HG03139 (cell line): ENCODE results near the gene CD8A.

ENCODE experiments used
- ATAC-seq: cut with Tn5 transposase; IDR thresholded peaks from one replicate; pipeline ENCODE4 v1.9.1; 2021; ENCODE audit not compliant: unreplicated experiment

CD8A gene

GRCh38 chr2:86809481-86810121 lies 18.9 kb upstream of the CD8A start:
- ATAC-seq: no peak

DNA sequence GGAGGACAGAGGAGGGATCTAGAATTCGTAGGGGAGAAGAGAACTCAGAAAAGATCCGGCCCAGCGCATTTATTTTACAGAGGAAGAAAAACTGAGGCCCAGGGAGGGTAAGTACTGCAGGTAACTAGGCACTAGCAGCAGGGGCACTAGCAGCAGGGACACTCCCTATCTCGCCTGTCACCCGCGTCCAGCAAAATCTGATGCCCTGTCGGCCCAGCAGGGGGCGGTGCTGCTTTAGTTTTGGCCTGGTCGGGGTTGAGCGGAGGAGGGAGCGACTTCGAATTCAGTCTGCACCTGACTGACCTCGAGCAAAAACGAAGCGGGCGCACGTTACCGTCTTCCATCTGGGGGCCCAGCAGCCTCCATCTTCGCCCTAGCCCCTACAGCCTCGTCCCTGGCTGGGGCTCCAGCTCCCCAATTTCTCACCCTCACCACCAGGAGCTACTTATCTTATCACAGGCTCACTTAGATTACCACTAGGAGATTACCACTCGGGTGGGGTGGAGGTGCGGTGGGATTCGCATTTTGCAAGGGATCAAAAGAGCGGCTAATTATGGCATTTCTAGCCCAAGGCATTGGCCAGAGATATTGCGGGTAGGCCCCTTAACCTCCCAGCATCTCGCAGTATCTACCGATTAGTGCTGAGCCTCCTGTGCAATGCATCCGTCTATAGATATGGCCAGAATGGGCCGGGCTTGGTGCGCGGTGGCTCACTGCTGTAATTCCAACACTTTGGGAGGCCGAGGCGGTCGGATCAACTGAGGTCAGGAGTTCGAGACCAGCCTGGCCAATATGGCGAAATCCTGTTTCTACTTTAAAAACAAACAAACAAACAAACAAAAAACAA lies 17.8 kb upstream of the CD8A start:
- ATAC-seq: peak; percentile 84

DNA sequence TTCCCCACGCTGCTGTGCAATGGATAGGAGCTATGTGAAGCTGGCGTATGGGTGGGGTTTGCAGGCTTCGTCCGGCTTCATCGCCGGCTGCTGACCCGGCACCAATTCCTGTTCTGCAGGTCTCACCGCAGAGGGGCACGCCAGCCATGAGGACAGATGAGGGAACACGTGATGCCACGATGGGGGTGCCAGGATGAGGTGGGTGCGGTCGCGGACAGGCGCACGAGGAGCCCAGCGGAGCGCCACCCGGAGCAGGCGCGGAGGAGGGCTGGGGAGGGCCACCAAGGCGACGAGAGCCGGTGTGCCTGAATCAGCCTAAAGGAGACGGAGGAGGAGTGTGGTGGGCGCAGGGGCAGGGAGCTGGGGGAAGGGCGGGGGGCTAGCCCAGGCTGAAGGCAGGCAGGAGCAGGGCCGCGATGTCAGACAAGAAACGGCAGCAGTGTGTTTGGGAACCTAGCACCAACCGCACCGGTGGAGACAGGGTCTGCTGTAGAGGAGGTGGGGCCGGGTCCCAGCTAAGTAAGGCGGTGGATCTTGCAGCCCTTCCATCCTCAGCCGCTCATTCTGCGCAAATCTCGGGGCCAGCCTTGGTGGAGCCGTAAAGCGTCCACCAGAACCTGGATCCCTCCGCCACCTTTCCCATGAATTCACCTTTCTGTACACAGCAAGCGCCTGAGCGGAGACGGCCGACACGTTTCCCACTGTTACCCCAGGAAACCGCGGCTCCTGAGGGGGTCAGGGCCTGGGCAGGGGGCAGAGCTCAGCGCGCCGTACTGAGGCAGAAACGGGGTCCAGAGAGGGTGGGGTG lies 17.0 kb upstream of the CD8A start:
- no peak for ATAC-seq

DNA sequence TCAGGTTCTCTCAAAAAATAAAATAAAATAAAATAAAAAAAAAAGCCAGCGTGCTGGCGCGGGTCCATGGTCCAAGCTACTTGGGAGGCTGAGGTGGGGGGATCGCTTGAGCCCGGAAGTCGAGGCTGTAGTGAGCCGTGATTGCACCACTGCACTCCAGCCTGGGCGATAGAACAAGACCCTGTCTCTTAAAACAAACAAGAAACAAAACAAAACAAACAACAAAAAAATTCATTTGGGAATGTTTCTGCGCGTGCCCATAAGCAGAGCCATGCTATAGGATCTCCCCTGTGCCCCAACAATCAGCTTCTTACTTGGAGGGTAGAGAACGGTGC lies 16.4 kb upstream of the CD8A start:
- no peak for ATAC-seq

- no peak for ATAC-seq
Observed at GRCh38 chr2:86806059-86806857, 15.5 kb upstream of the CD8A start.

DNA sequence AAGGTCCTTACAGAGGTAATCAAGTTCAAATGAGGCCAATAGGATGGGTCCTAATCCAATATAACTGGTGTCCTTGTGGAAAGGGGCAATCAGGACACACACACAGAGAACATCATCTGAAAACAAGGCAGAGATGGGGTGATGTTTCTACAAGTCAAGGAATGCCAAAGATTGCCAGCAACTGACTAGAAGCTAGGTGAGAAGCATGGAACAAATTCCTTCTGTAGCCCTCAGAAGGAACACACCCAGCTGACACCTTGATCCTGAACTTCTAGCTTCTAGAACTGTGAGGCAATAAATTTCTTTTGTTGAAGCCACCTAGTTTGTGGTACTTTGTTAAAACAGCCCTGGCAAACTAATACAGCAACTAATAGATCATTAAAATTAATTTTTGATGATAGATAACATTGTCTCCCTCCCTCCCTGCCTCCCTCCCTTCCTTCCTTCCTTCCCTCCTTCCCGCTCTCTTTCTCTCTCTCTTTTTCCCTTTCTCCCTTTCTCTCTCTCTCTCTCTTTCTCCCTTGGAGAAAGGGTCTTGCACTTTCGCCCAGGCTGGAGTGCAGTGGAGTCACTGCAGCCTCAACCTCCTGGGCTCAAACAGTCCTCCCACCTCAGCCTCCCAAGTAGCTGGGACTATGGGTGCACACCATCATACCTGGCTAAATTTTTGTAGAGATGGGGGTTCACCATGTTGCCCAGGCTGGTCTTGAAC lies 10.3 kb upstream of the CD8A start:
- ATAC-seq: no peak

DNA sequence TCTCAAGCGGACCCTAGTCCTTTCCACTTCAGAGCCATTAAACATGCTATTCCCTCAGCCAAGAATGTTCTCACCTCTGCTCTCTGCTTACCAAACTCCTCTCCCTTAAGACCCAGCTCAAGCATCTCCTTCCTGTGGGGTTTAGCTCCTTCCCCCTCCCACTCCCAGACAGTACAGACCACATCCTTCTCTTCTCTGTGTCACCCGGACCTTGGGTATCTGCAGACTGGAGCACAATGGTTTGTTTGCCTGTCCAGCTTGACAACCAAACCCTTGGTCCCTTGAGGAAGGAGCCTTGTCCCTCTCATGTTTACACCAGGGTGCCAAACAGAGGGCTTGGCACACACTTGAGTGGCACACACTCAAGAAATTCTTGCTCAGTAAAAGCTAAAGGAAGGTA lies 4.1 kb upstream of the CD8A start:
- no peak for ATAC-seq

GRCh38 chr2:86793752-86794151 lies 3.0 kb upstream of the CD8A start:
- no peak for ATAC-seq

GRCh38 chr2:86791573-86791972 lies 860 bp upstream of the CD8A start:
- ATAC-seq: no peak

- no peak for ATAC-seq
Observed at GRCh38 chr2:86790134-86790675, 508 bp downstream of the CD8A start.

DNA sequence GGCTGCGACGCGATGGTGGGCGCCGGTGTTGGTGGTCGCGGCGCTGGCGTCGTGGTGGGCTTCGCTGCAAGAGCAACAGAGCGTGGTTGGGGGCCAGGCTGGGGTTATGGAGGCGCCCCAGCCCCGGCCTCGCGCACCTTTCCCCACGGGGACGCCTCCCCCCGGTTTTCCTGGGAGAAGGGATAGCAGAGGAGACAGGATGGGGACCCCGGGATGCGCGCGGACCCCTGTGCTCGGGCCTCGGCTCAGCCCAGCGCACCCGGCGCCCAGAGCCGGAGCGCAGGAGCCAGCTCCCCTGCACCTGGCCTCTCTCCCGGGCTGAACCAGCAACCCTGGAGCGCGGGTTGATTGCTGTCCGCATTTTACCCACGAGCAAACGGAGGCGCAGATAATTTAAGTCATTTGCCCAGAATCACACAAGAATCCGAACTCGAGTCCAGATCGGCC lies 1.0 kb downstream of the CD8A start:
- ATAC-seq: no peak

DNA sequence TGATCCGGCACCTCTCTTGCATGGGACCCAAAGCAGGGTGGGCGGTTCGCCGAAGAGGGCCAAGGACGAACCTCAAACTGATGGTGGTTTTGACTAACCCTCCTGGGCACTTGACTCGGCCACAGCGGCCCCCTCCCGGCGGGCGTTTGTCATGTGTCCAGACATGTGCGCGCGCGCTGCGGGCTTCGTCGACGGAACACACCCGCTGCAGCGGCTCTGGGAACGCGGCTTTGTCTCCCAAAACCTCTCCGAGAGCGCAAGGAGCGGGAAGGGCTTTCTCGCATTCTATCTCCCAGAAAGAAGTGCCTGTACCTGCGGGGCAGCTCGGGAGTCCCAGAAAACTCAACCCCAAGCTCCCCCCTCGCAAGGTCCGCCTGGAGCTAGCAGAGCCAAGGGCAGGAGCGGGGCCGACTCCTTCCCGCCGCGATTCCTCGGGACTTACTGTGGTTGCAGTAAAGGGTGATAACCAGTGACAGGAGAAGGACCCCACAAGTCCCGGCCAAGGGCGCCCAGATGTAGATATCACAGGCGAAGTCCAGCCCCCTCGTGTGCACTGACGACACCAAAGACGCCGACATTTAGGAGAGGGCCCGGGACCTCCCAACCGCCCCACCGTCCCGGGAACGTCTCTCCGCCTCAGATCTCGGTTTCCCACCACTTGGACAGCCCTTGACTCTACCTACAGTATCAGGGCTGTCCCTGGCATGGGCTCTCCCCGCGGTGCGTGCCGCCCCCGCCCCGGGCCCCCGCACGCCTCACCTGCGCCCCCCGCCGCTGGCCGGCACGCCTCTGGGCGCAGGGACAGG lies 1.6 kb downstream of the CD8A start:
- ATAC-seq: no peak

- no peak for ATAC-seq
Observed at GRCh38 chr2:86788165-86788564, 2.5 kb downstream of the CD8A start.

- no peak for ATAC-seq
Observed at GRCh38 chr2:86787736-86788135, 3.0 kb downstream of the CD8A start.

- ATAC-seq: no peak
Observed at GRCh38 chr2:86786001-86786536, 4.6 kb downstream of the CD8A start.

GRCh38 chr2:86785456-86785855 lies 5.3 kb downstream of the CD8A start:
- no peak for ATAC-seq

GRCh38 chr2:86783615-86784339 lies 6.9 kb downstream of the CD8A start:
- peak; percentile 86 for ATAC-seq

DNA sequence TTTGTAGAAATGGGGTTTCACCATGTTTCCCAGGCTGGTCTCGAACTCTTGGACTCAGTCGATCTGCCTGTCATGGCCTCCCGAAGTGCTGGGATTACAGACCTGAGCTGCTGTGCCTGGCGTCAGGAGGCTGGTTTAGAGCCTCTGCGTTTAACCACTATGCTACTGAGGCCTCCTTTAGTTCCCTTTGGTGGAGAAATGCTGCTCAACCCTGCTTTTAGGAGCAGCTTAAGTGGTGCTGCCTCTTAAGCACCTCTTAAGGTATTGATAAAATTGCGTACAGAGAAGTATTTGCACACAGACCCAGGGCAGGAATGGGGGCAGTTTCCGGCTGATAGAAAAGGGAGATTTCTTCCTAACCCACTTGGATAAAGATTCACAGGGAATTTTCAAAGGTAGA lies 8.0 kb downstream of the CD8A start:
- no peak for ATAC-seq
